ENCODE measurements around the gene ZNF582. TPM values are rescaled to one million over a fixed set of nuclear protein-coding genes. Genes with fewer than 3 reads are reported as not detected.

The ZNF582 gene
- total RNA-seq, 2 donors from 2014 or later: 2.0 to 2.3 TPM

DNA sequence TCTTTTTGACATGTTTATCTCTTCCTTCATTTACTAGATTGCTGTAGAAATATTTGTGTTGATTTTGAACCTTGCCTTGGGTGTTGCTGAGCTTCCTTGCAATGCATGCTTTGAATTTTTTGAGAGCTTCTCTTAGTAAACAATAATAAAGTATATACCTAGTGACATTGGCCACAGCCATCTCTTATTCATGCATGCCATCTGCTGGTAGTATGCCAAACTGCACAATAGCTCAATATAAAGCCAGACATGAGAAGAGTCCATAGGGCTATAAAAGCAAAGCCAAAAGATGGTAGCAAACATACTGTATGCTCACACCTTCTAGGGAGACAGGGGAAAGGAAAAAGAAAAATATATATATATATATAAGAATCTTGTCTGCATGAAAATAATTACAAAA lies 59.8 kb downstream of the ZNF582 start:
- no peaks in the 10 kb centered on the region for H3K27me3 ChIP-seq
- no peaks in the 10 kb centered on the region for H3K4me1 ChIP-seq
- no peak overlapping the region for H3K4me3 ChIP-seq
- no peaks in the 10 kb centered on the region for H3K9me3 ChIP-seq
- intact Hi-C loops (cut with DNase I): no loop called here
- no peaks in the 10 kb centered on the region for H3K36me3 ChIP-seq (replicated peaks in 1 of 2; ENCODE audit: insufficient read depth in 1 of 2, low read depth in 2 of 2)
- peak; percentile 43 to 65 (median 46) for DNase-seq
- no peak overlapping the region for H3K27ac ChIP-seq
- no peak for TF ChIP-seq POLR2A (IDR thresholded peaks at IDR 0.05)
- TF ChIP-seq, protein P1, sequence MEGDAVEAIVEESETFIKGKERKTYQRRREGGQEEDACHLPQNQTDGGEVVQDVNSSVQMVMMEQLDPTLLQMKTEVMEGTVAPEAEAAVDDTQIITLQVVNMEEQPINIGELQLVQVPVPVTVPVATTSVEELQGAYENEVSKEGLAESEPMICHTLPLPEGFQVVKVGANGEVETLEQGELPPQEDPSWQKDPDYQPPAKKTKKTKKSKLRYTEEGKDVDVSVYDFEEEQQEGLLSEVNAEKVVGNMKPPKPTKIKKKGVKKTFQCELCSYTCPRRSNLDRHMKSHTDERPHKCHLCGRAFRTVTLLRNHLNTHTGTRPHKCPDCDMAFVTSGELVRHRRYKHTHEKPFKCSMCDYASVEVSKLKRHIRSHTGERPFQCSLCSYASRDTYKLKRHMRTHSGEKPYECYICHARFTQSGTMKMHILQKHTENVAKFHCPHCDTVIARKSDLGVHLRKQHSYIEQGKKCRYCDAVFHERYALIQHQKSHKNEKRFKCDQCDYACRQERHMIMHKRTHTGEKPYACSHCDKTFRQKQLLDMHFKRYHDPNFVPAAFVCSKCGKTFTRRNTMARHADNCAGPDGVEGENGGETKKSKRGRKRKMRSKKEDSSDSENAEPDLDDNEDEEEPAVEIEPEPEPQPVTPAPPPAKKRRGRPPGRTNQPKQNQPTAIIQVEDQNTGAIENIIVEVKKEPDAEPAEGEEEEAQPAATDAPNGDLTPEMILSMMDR (IDR thresholded peaks at IDR 0.05): peak in 6 of 7 experiments; percentile 38 to 64 (median 58)
- ATAC-seq: no peak

Other genes with a start within 250 kb of the ZNF582 start
- not detected for gene GALP, start 217.5 kb downstream of the ZNF582 start, total RNA-seq
- gene ZSCAN5B, start 195.8 kb downstream of the ZNF582 start, total RNA-seq: not detected
- not detected for gene ZSCAN5C, start 191.3 kb downstream of the ZNF582 start, total RNA-seq
- not detected for gene EDDM13, start 120.8 kb downstream of the ZNF582 start, total RNA-seq
- gene ZSCAN5A, start 78.7 kb downstream of the ZNF582 start, total RNA-seq: 1 to 10 TPM; 4.9 to 7.3 TPM
- gene ZNF583, start 10.8 kb upstream of the ZNF582 start, total RNA-seq: 1 to 10 TPM; 2.6 to 3.6 TPM
- 1 to 10 TPM; 1.3 to 2.0 TPM for gene ZNF667, start 83.8 kb upstream of the ZNF582 start, total RNA-seq
- 1 to 10 TPM; 1.6 to 4.2 TPM for gene ZNF471, start 114.3 kb upstream of the ZNF582 start, total RNA-seq
- 1 to 10 TPM; 3.3 to 5.2 TPM for gene ZFP28, start 145.4 kb upstream of the ZNF582 start, total RNA-seq
- gene ZNF470, start 173.9 kb upstream of the ZNF582 start, total RNA-seq: 1 to 10 TPM; 1.3 to 3.1 TPM
- 1 to 10 TPM; 4.9 to 7.0 TPM for gene ZNF71, start 201.8 kb upstream of the ZNF582 start, total RNA-seq
- gene SMIM17, start 249.6 kb upstream of the ZNF582 start, total RNA-seq: not detected

All from body of pancreas (tissue), 4 donors.